PC-9 (cell line): ENCODE results near the gene IL16. TPM values are rescaled to one million over a fixed set of nuclear protein-coding genes. Genes with fewer than 3 reads are reported as not detected.

ENCODE experiments used
- BruUV-seq: library from RNA; stranded (reverse); fragments of 400-500 nt; replicated peaks from 2 replicates; lab custom pipeline; 2021; lab: Mats Ljungman, UMichigan
- CTCF ChIA-PET: fragments of 300-600 bp; sonication (Branson Sonifier 250); formaldehyde crosslinking; loops from one replicate; lab custom pipeline; 2022; ENCODE audit warnings: antibody characterized with exemption; lab: Charles Lee
- POLR2A ChIA-PET: fragments of 300-600 bp; sonication (Branson Sonifier 250); formaldehyde crosslinking; loops from one replicate; lab custom pipeline; 2022; ENCODE audit warnings: antibody characterized with exemption; ENCODE audit not compliant: unreplicated experiment; lab: Charles Lee
- DNase-seq, 2 experiments: peaks; one replicate each; pipeline versions ENCODE4 v3.0.0 to v3.0.0-alpha.2; 2015 to 2022; ENCODE audit warnings: mixed read lengths in 1 of 2
- H2AFZ ChIP-seq: fragments of 200-600 bp; sonication (generic); 2 replicates; pipeline ENCODE4 v1.8.1; 2017; ENCODE audit warnings: antibody characterized with exemption
- H3F3A ChIP-seq: fragments of 200-600 bp; sonication (generic); 2 replicates; pipeline ENCODE4 v1.8.1; 2017; ENCODE audit warnings: antibody characterized with exemption, mild to moderate bottlenecking, low read depth; ENCODE audit not compliant: insufficient read depth
- H3K27ac ChIP-seq: fragments of 200-600 bp; sonication (generic); 2 replicates; pipeline ENCODE4 v1.6.1; 2016; ENCODE audit warnings: mixed run types
- H3K27me3 ChIP-seq: fragments of 200-600 bp; sonication (generic); 2 replicates; pipeline ENCODE4 v1.6.1; 2016; ENCODE audit warnings: low read depth, mixed run types; ENCODE audit not compliant: insufficient read depth
- H3K36me3 ChIP-seq: fragments of 200-600 bp; sonication (generic); 2 replicates; pipeline ENCODE4 v1.6.1; 2016; ENCODE audit warnings: low read depth, mixed run types
- H3K4me1 ChIP-seq: fragments of 200-600 bp; sonication (generic); replicated peaks from 2 replicates; pipeline ENCODE4 v1.6.1; 2016; ENCODE audit warnings: mixed run types; ENCODE audit not compliant: insufficient read depth
- H3K4me2 ChIP-seq: fragments of 200-600 bp; sonication (generic); 2 replicates; pipeline ENCODE4 v1.6.1; 2017; ENCODE audit warnings: mixed run types
- H3K4me3 ChIP-seq: fragments of 200-600 bp; sonication (generic); 2 replicates; pipeline ENCODE4 v1.6.1; 2016; ENCODE audit warnings: mixed run types
- H3K79me2 ChIP-seq: fragments of 200-600 bp; sonication (generic); 2 replicates; pipeline ENCODE4 v1.6.1; 2017; ENCODE audit warnings: low read depth, mixed run types
- H3K9me2 ChIP-seq: fragments of 200-600 bp; sonication (generic); 2 replicates; pipeline ENCODE4 v1.8.1; 2017; ENCODE audit warnings: mild to moderate bottlenecking; ENCODE audit not compliant: insufficient read depth
- H3K9me3 ChIP-seq: fragments of 200-600 bp; sonication (generic); 2 replicates; pipeline ENCODE4 v1.8.1; 2016; ENCODE audit warnings: low read depth; ENCODE audit not compliant: insufficient read depth
- H4K20me1 ChIP-seq: fragments of 200-600 bp; sonication (generic); 2 replicates; pipeline ENCODE4 v1.8.1; 2017; ENCODE audit not compliant: insufficient read depth
- EZH2 ChIP-seq: fragments of 200-600 bp; sonication (generic); IDR thresholded peaks from 2 replicates; pipeline ENCODE4 v1.8.0; 2017; ENCODE audit warnings: antibody characterized with exemption, low read depth
- intact Hi-C: fragments of 100-400 bp; cut with micrococcal nuclease; formaldehyde crosslinking; loops from one replicate; pipeline ENCODE4 v1.10.0; 2022; ENCODE audit not compliant: unreplicated experiment
- total RNA-seq: library from RNA; stranded (reverse); gene quantifications from 2 replicates; pipeline ENCODE4 v1.2.3, GENCODE V29; 2021
- TF ChIP-seq, protein P1 (sequence below): fragments of 200-600 bp; sonication (generic); conservative IDR thresholded peaks from 2 replicates; pipeline ENCODE4 v1.6.1; 2017; ENCODE audit warnings: mixed run types, antibody characterized with exemption, mild to moderate bottlenecking, moderate library complexity

Gene IL16
- total RNA-seq, 1 experiment from 2014 or later, result 0.50 TPM

DNA sequence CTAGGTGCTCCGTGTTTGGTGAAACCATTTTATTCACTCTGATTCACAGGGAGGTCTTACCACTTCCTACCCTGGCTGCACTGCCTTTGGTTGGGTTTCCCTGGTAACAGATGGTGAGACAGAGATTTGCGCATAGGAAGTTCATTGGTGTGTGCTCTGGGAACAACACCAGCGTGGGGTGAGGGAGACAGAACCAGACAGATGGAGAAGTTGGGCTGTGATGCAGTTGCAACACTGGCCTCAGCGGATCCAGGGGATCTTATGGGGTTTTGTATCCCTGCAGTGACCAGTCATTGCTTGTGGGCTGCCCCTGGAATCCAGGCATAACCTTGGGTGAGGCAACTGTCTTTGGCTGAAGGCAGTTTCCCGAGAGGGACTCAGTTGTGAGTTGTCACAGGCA is 12.5 kb upstream of the IL16 start:
- H3K4me3 ChIP-seq, result no peak overlapping the region
- DNase-seq, result no peak
- ChIA-PET CTCF (no interaction called here), POLR2A (no interaction called here)
- no peaks in the 10 kb centered on the region for H3K36me3 ChIP-seq
- intact Hi-C loops, result no loop called here
- no peak overlapping the region for H3K27ac ChIP-seq
- H3K9me3 ChIP-seq, result no peaks in the 10 kb centered on the region
- no peaks in the 10 kb centered on the region for H3K79me2 ChIP-seq
- H3K4me1 ChIP-seq, result no peaks in the 10 kb centered on the region
- H3K27me3 ChIP-seq, result peaks cover 81% of the 10 kb centered on the region
- H3K4me2 ChIP-seq, result no peak overlapping the region
- H4K20me1 ChIP-seq, result no peaks in the 10 kb centered on the region
- TF ChIP-seq EZH2, result no peak
- TF ChIP-seq, protein P1, sequence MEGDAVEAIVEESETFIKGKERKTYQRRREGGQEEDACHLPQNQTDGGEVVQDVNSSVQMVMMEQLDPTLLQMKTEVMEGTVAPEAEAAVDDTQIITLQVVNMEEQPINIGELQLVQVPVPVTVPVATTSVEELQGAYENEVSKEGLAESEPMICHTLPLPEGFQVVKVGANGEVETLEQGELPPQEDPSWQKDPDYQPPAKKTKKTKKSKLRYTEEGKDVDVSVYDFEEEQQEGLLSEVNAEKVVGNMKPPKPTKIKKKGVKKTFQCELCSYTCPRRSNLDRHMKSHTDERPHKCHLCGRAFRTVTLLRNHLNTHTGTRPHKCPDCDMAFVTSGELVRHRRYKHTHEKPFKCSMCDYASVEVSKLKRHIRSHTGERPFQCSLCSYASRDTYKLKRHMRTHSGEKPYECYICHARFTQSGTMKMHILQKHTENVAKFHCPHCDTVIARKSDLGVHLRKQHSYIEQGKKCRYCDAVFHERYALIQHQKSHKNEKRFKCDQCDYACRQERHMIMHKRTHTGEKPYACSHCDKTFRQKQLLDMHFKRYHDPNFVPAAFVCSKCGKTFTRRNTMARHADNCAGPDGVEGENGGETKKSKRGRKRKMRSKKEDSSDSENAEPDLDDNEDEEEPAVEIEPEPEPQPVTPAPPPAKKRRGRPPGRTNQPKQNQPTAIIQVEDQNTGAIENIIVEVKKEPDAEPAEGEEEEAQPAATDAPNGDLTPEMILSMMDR, result no peak
- H3F3A ChIP-seq, result no peaks in the 10 kb centered on the region
- no peaks in the 10 kb centered on the region for H3K9me2 ChIP-seq
- no TSS peak for BruUV-seq
- H2AFZ ChIP-seq, result no peak overlapping the region

DNA sequence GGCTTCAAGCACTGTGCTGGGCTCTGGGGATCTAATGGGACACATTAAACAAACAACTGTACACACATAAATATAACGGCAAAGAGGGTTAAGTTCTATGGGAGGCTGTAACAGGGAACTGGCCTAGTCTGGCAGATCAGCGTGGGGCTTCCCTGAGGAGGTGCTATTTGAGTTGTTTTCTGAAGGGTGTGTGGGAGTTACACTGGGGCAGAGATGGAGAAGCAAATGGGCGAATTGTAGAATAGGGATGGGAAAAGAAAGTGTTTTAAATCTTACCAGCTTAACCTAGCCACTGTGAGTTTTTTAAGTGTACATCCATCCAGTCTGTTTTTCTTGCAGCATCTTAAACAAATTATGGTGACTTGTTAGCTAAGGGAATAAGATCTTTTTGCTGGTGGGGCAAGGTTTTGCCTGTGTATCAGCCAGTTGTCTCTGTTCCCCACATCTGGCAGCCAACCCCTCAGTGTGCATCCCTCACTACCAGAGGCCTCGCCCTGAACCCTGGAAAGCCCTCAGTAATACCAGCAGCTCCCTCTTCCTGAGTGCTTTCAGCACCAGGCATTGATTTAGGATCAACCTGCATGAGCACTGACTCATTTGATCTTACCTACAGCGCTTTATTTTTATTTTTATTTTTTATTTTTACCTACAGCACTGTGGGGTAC is 10.9 kb upstream of the IL16 start:
- H3K79me2 ChIP-seq, result no peaks in the 10 kb centered on the region
- no peak for DNase-seq
- CTCF ChIA-PET, result no interaction called here
- H3F3A ChIP-seq, result no peaks in the 10 kb centered on the region
- no peak overlapping the region for H3K4me3 ChIP-seq
- intact Hi-C loops, result no loop called here
- H3K4me1 ChIP-seq, result no peaks in the 10 kb centered on the region
- H2AFZ ChIP-seq, result no peak overlapping the region
- no peaks in the 10 kb centered on the region for H4K20me1 ChIP-seq
- H3K36me3 ChIP-seq, result no peaks in the 10 kb centered on the region
- no TSS peak for BruUV-seq
- no peaks in the 10 kb centered on the region for H3K9me2 ChIP-seq
- POLR2A ChIA-PET, result no interaction called here
- peaks cover 84% of the 10 kb centered on the region for H3K27me3 ChIP-seq
- H3K9me3 ChIP-seq, result no peaks in the 10 kb centered on the region
- H3K4me2 ChIP-seq, result no peak overlapping the region
- no peak overlapping the region for H3K27ac ChIP-seq
- no peak for TF ChIP-seq EZH2
- TF ChIP-seq, protein P1, result no peak

DNA sequence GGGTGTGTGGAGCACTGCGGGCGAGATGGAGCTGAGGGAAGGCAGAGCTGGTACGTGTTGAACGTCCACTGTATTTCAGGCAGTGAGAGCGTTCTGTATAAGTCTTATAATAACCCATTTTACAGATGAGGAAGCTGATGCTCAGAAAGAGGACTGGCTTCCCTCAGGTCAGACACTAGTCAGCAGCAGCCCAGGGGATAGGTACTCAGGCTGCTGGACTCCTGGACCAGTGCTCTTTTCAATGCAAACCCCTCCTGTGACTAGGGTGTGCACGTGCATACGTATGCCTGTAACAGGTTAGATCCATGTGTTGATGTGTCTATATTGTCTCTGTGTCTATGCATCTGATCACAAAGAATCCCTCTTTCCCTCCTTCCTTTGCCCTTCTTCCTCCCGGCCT is 8.3 kb upstream of the IL16 start:
- POLR2A ChIA-PET, result no interaction called here
- H3K4me1 ChIP-seq, result no peaks in the 10 kb centered on the region
- DNase-seq, result no peak
- no peak overlapping the region for H2AFZ ChIP-seq
- H4K20me1 ChIP-seq, result no peaks in the 10 kb centered on the region
- no peaks in the 10 kb centered on the region for H3K9me2 ChIP-seq
- no peaks in the 10 kb centered on the region for H3K79me2 ChIP-seq
- H3K9me3 ChIP-seq, result no peaks in the 10 kb centered on the region
- no peak overlapping the region for H3K27ac ChIP-seq
- no peak overlapping the region for H3K4me3 ChIP-seq
- CTCF ChIA-PET, result no interaction called here
- peaks cover 90% of the 10 kb centered on the region for H3K27me3 ChIP-seq
- intact Hi-C loops, result no loop called here
- TF ChIP-seq EZH2, result no peak
- TF ChIP-seq, protein P1, result no peak
- no TSS peak for BruUV-seq
- no peaks in the 10 kb centered on the region for H3K36me3 ChIP-seq
- H3F3A ChIP-seq, result no peaks in the 10 kb centered on the region
- no peak overlapping the region for H3K4me2 ChIP-seq
